PC-9 (cell line): ENCODE data around the gene DTX1. TPM values are rescaled to one million over a fixed set of nuclear protein-coding genes. Genes with fewer than 3 reads are reported as not detected.

Source experiments
- BruUV-seq: library from RNA; stranded (reverse); fragments of 400-500 nt; replicated peaks from 2 replicates; lab custom pipeline; 2021; lab: Mats Ljungman, UMichigan
- CTCF ChIA-PET: fragments of 300-600 bp; sonication (Branson Sonifier 250); formaldehyde crosslinking; loops from one replicate; lab custom pipeline; 2022; ENCODE audit warnings: antibody characterized with exemption; lab: Charles Lee
- POLR2A ChIA-PET: fragments of 300-600 bp; sonication (Branson Sonifier 250); formaldehyde crosslinking; loops from one replicate; lab custom pipeline; 2022; ENCODE audit warnings: antibody characterized with exemption; ENCODE audit not compliant: unreplicated experiment; lab: Charles Lee
- DNase-seq, 2 experiments: peaks; one replicate each; pipeline versions ENCODE4 v3.0.0 to v3.0.0-alpha.2; 2015 to 2022; ENCODE audit warnings: mixed read lengths in 1 of 2
- H2AFZ ChIP-seq: fragments of 200-600 bp; sonication (generic); 2 replicates; pipeline ENCODE4 v1.8.1; 2017; ENCODE audit warnings: antibody characterized with exemption
- H3F3A ChIP-seq: fragments of 200-600 bp; sonication (generic); 2 replicates; pipeline ENCODE4 v1.8.1; 2017; ENCODE audit warnings: antibody characterized with exemption, mild to moderate bottlenecking, low read depth; ENCODE audit not compliant: insufficient read depth
- H3K27ac ChIP-seq: fragments of 200-600 bp; sonication (generic); 2 replicates; pipeline ENCODE4 v1.6.1; 2016; ENCODE audit warnings: mixed run types
- H3K27me3 ChIP-seq: fragments of 200-600 bp; sonication (generic); 2 replicates; pipeline ENCODE4 v1.6.1; 2016; ENCODE audit warnings: low read depth, mixed run types; ENCODE audit not compliant: insufficient read depth
- H3K36me3 ChIP-seq: fragments of 200-600 bp; sonication (generic); 2 replicates; pipeline ENCODE4 v1.6.1; 2016; ENCODE audit warnings: low read depth, mixed run types
- H3K4me1 ChIP-seq: fragments of 200-600 bp; sonication (generic); replicated peaks from 2 replicates; pipeline ENCODE4 v1.6.1; 2016; ENCODE audit warnings: mixed run types; ENCODE audit not compliant: insufficient read depth
- H3K4me2 ChIP-seq: fragments of 200-600 bp; sonication (generic); 2 replicates; pipeline ENCODE4 v1.6.1; 2017; ENCODE audit warnings: mixed run types
- H3K4me3 ChIP-seq: fragments of 200-600 bp; sonication (generic); 2 replicates; pipeline ENCODE4 v1.6.1; 2016; ENCODE audit warnings: mixed run types
- H3K79me2 ChIP-seq: fragments of 200-600 bp; sonication (generic); 2 replicates; pipeline ENCODE4 v1.6.1; 2017; ENCODE audit warnings: low read depth, mixed run types
- H3K9me2 ChIP-seq: fragments of 200-600 bp; sonication (generic); 2 replicates; pipeline ENCODE4 v1.8.1; 2017; ENCODE audit warnings: mild to moderate bottlenecking; ENCODE audit not compliant: insufficient read depth
- H3K9me3 ChIP-seq: fragments of 200-600 bp; sonication (generic); 2 replicates; pipeline ENCODE4 v1.8.1; 2016; ENCODE audit warnings: low read depth; ENCODE audit not compliant: insufficient read depth
- H4K20me1 ChIP-seq: fragments of 200-600 bp; sonication (generic); 2 replicates; pipeline ENCODE4 v1.8.1; 2017; ENCODE audit not compliant: insufficient read depth
- EZH2 ChIP-seq: fragments of 200-600 bp; sonication (generic); IDR thresholded peaks from 2 replicates; pipeline ENCODE4 v1.8.0; 2017; ENCODE audit warnings: antibody characterized with exemption, low read depth
- intact Hi-C: fragments of 100-400 bp; cut with micrococcal nuclease; formaldehyde crosslinking; loops from one replicate; pipeline ENCODE4 v1.10.0; 2022; ENCODE audit not compliant: unreplicated experiment
- total RNA-seq: library from RNA; stranded (reverse); gene quantifications from 2 replicates; pipeline ENCODE4 v1.2.3, GENCODE V29; 2021
- TF ChIP-seq, protein P1 (sequence below): fragments of 200-600 bp; sonication (generic); conservative IDR thresholded peaks from 2 replicates; pipeline ENCODE4 v1.6.1; 2017; ENCODE audit warnings: mixed run types, antibody characterized with exemption, mild to moderate bottlenecking, moderate library complexity

The DTX1 gene
- total RNA-seq, 1 experiment from 2014 or later: 0.13 TPM

DNA sequence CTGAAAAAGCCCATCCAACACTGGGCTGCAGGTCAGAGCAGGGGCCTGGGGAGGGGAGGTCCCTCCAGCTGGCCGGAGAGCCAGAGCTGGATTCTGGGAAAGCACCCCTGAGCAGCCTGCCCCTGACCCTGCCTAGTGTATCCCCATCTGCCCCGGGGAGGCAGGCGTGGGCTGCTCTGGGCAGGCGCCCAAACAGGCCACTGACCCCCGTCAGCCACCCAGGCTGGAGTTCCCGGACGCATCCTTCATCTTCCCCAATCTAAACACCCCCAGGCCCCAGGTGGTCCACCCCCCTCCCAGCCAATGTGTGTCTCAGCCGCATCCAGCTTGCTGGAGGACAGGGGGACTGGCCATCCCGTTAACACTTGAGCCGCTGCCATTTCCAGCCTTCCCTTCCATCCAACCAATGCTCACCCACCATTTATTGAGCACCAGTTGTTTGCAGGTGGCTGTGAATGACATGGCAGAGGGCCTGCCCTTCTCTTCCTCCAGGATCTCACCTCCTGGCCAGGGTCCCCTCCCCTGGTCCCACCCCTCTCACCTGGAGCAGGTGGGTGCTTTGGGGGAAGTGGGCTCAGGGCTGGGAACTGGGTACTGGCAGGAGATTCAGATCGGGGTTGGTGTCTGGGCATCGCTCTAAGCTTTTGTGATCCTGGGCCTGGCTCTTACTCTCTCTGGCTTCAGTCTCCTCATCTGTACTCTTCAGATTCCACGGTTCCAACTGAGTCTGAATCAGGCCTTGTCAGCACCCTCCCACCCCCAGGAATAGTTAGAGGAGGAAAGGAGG is 743 bp upstream of the DTX1 start:
- no peaks in the 10 kb centered on the region for H3K9me3 ChIP-seq
- H3K36me3 ChIP-seq: no peaks in the 10 kb centered on the region
- POLR2A ChIA-PET: no interaction called here
- CTCF ChIA-PET: no interaction called here
- no peaks in the 10 kb centered on the region for H3K9me2 ChIP-seq
- no TSS peak for BruUV-seq
- no peaks in the 10 kb centered on the region for H4K20me1 ChIP-seq
- intact Hi-C loops: no loop called here
- H3K27me3 ChIP-seq: peaks cover 76% of the 10 kb centered on the region
- DNase-seq: no peak
- no peak overlapping the region for H3K27ac ChIP-seq
- TF ChIP-seq, protein P1, sequence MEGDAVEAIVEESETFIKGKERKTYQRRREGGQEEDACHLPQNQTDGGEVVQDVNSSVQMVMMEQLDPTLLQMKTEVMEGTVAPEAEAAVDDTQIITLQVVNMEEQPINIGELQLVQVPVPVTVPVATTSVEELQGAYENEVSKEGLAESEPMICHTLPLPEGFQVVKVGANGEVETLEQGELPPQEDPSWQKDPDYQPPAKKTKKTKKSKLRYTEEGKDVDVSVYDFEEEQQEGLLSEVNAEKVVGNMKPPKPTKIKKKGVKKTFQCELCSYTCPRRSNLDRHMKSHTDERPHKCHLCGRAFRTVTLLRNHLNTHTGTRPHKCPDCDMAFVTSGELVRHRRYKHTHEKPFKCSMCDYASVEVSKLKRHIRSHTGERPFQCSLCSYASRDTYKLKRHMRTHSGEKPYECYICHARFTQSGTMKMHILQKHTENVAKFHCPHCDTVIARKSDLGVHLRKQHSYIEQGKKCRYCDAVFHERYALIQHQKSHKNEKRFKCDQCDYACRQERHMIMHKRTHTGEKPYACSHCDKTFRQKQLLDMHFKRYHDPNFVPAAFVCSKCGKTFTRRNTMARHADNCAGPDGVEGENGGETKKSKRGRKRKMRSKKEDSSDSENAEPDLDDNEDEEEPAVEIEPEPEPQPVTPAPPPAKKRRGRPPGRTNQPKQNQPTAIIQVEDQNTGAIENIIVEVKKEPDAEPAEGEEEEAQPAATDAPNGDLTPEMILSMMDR: no peak
- TF ChIP-seq EZH2: no peak
- no peaks in the 10 kb centered on the region for H3K4me1 ChIP-seq
- H3F3A ChIP-seq: no peaks in the 10 kb centered on the region
- H3K4me3 ChIP-seq: no peak overlapping the region
- H3K79me2 ChIP-seq: no peaks in the 10 kb centered on the region
- H2AFZ ChIP-seq: no peak overlapping the region
- H3K4me2 ChIP-seq: no peak overlapping the region

DNA sequence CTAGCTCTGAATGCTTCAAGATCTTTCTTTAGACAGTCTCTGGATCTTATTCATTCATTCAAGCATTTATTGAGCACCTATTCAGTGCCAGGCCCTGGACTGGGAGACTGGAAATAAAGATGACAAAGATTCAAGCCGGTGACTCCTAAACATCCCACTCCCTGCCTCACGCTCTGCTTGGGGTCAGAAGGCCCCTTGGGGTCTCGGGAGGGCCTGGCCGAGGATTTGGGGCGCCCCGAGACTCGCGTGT is 224 bp upstream of the DTX1 start:
- CTCF ChIA-PET: no interaction called here
- no peak overlapping the region for H2AFZ ChIP-seq
- peaks cover 79% of the 10 kb centered on the region for H3K27me3 ChIP-seq
- POLR2A ChIA-PET: no interaction called here
- no peaks in the 10 kb centered on the region for H3F3A ChIP-seq
- TF ChIP-seq, protein P1: no peak
- TF ChIP-seq EZH2: no peak
- no peaks in the 10 kb centered on the region for H4K20me1 ChIP-seq
- no peaks in the 10 kb centered on the region for H3K9me2 ChIP-seq
- intact Hi-C loops: no loop called here
- H3K9me3 ChIP-seq: no peaks in the 10 kb centered on the region
- no peaks in the 10 kb centered on the region for H3K4me1 ChIP-seq
- H3K79me2 ChIP-seq: no peaks in the 10 kb centered on the region
- no peak overlapping the region for H3K4me3 ChIP-seq
- DNase-seq: no peak
- H3K36me3 ChIP-seq: no peaks in the 10 kb centered on the region
- no TSS peak for BruUV-seq
- H3K4me2 ChIP-seq: no peak overlapping the region
- H3K27ac ChIP-seq: no peak overlapping the region

DNA sequence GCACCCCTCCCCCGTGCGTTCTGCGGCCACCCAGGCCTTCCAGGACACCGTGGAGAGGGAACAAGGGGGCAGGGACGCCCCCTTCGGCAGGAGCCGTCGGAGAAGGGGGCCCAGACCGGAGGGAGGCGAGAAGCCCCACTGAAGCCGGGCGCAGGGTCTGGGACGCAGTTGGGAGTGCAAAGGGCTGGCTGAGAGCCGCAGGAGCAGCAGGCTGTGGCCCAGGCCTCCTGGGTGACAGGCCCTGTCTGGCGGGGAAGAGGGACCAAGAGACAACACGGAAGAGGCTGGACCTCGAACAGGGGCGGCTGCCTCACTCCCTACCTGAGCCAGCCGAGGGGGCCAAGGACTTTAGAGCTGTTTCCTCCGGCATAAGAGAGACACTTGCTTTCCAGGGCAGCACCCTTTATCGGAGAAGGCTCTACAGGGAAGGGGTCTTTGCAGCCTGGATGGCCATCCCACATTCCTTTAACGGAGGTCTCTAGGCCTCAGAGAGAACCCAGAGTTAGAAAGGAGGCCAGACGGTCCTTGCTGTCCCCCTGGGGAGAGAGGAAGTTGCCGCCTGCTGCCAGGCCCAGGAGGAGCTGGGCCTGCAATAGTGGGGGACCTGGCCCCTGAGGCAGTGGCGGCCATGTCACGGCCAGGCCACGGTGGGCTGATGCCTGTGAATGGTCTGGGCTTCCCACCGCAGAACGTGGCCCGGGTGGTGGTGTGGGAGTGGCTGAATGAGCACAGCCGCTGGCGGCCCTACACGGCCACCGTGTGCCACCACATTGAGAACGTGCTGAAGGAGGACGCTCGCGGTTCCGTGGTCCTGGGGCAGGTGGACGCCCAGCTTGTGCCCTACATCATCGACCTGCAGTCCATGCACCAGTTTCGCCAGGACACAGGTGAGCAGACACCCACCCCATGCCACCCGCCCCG is 1.3 kb downstream of the DTX1 start:
- no peaks in the 10 kb centered on the region for H3K9me3 ChIP-seq
- intact Hi-C loops: no loop called here
- H3K4me1 ChIP-seq: no peaks in the 10 kb centered on the region
- no peak overlapping the region for H3K27ac ChIP-seq
- no peak for TF ChIP-seq EZH2
- TF ChIP-seq, protein P1: no peak
- ChIA-PET POLR2A (no interaction called here), CTCF (no interaction called here)
- H3K9me2 ChIP-seq: no peaks in the 10 kb centered on the region
- H3K27me3 ChIP-seq: peaks cover 78% of the 10 kb centered on the region
- no peak overlapping the region for H3K4me3 ChIP-seq
- H3K4me2 ChIP-seq: no peak overlapping the region
- no TSS peak for BruUV-seq
- no peaks in the 10 kb centered on the region for H3K36me3 ChIP-seq
- H2AFZ ChIP-seq: no peak overlapping the region
- no peaks in the 10 kb centered on the region for H4K20me1 ChIP-seq
- no peaks in the 10 kb centered on the region for H3F3A ChIP-seq
- DNase-seq: no peak
- H3K79me2 ChIP-seq: no peaks in the 10 kb centered on the region
